IPS DF 6.9 (cell line): ENCODE measurements around the gene ABHD5.

Source experiments
- DNase-seq: peaks from one replicate; pipeline ENCODE4 v3.0.0-alpha.2; 2013; ENCODE audit warnings: low read depth, low spot score
- H3K27ac ChIP-seq: one replicate; pipeline ENCODE4 v1.5.1; 2013; ENCODE audit warnings: low read length, control low read depth
- H3K27me3 ChIP-seq: 2 replicates; pipeline ENCODE4 v1.6.1; 2013; ENCODE audit warnings: mild to moderate bottlenecking, low read length; ENCODE audit not compliant: control insufficient read depth, insufficient read depth
- H3K36me3 ChIP-seq: 2 replicates; pipeline ENCODE4 v1.6.1; 2013; ENCODE audit warnings: low read length; ENCODE audit not compliant: control insufficient read depth, insufficient read depth
- H3K4me1 ChIP-seq: 2 replicates; pipeline ENCODE4 v1.6.1; 2013; ENCODE audit warnings: low read length; ENCODE audit not compliant: control insufficient read depth, insufficient read depth
- H3K4me3 ChIP-seq: 2 replicates; pipeline ENCODE4 v1.5.1; 2013; ENCODE audit warnings: mild to moderate bottlenecking, low read length
- H3K9me3 ChIP-seq: 2 replicates; pipeline ENCODE4 v1.6.1; 2013; ENCODE audit warnings: low read length, inconsistent platforms; ENCODE audit not compliant: control insufficient read depth, insufficient read depth
- WGBS: extraction: QIAGEN DNeasy Blood & Tissue Kit; methylation state at CpG from one replicate; pipeline ENCODE4 v1.1.7; 2013; ENCODE audit warnings: mixed read lengths, missing lambda C conversion rate; ENCODE audit not compliant: insufficient read length, insufficient coverage; 5-methylcytosine and 5-hydroxymethylcytosine counted together

Gene ABHD5

GRCh38 chr3:43692971-43693370, 2.2 kb downstream of the ABHD5 start:
- WGBS = no CpG with 5 or more reads among the region's 2 CpGs
- no peak overlapping the region for H3K4me3 ChIP-seq
- no peaks in the 10 kb centered on the region for H3K36me3 ChIP-seq
- H3K27me3 ChIP-seq = no peaks in the 10 kb centered on the region; the same call in 1 of the 2 replicates
- peaks cover 2% of the 10 kb centered on the region; the same call in 1 of the 2 replicates for H3K4me1 ChIP-seq
- no peak overlapping the region for H3K27ac ChIP-seq
- no peaks in the 10 kb centered on the region for H3K9me3 ChIP-seq
- DNase-seq = no peak

- WGBS = no CpG with 5 or more reads among the region's 1 CpG
- Histone ChIP-seq H3K4me3 (no peak overlapping the region), H3K36me3 (no peaks in the 10 kb centered on the region), H3K9me3 (no peaks in the 10 kb centered on the region), H3K27me3 (no peaks in the 10 kb centered on the region; the same call in 1 of the 2 replicates), H3K4me1 (peaks cover 2% of the 10 kb centered on the region; the same call in 1 of the 2 replicates), H3K27ac (no peak overlapping the region)
- DNase-seq = no peak
Observed at GRCh38 chr3:43693594-43693993, 2.9 kb downstream of the ABHD5 start.

- H3K27me3 ChIP-seq = no peaks in the 10 kb centered on the region
- DNase-seq = no peak
- no peaks in the 10 kb centered on the region for H3K9me3 ChIP-seq
- H3K4me1 ChIP-seq = peaks cover 2% of the 10 kb centered on the region; the same call in 1 of the 2 replicates
- no peak overlapping the region for H3K4me3 ChIP-seq
- H3K27ac ChIP-seq = no peak overlapping the region
- no peaks in the 10 kb centered on the region for H3K36me3 ChIP-seq
- WGBS = 100% methylated on average over 1 of the region's 2 CpGs
Observed at GRCh38 chr3:43695443-43695842, 4.7 kb downstream of the ABHD5 start.

GRCh38 chr3:43695863-43696262, 5.1 kb downstream of the ABHD5 start:
- Histone ChIP-seq H3K27ac (no peak overlapping the region), H3K9me3 (no peaks in the 10 kb centered on the region), H3K4me1 (peaks cover 2% of the 10 kb centered on the region; the same call in 1 of the 2 replicates)

GRCh38 chr3:43696441-43696840, 5.7 kb downstream of the ABHD5 start:
- 100% methylated on average over 1 of the region's 1 CpG for WGBS
- Histone ChIP-seq H3K4me1 (peaks cover 2% of the 10 kb centered on the region; the same call in 1 of the 2 replicates), H3K4me3 (no peak overlapping the region), H3K27me3 (no peaks in the 10 kb centered on the region), H3K9me3 (no peaks in the 10 kb centered on the region), H3K27ac (no peak overlapping the region), H3K36me3 (no peaks in the 10 kb centered on the region)
- no peak for DNase-seq

More at GRCh38 chr3:43695863-43696262, 5.1 kb downstream of the ABHD5 start:
- no peak overlapping the region for H3K4me3 ChIP-seq
- DNase-seq = no peak
- no peaks in the 10 kb centered on the region for H3K27me3 ChIP-seq
- no peaks in the 10 kb centered on the region for H3K36me3 ChIP-seq

- no peak for DNase-seq
Observed at GRCh38 chr3:43696881-43697280, 6.1 kb downstream of the ABHD5 start.

GRCh38 chr3:43699864-43700263, 9.1 kb downstream of the ABHD5 start:
- Histone ChIP-seq H3K4me3 (no peak overlapping the region), H3K4me1 (no peaks in the 10 kb centered on the region), H3K9me3 (no peaks in the 10 kb centered on the region), H3K36me3 (peaks cover 2% of the 10 kb centered on the region; the same call in 1 of the 2 replicates), H3K27me3 (no peaks in the 10 kb centered on the region), H3K27ac (no peak overlapping the region)
- WGBS = no CpG with 5 or more reads among the region's 1 CpG
- peak; percentile 7 for DNase-seq

More at GRCh38 chr3:43696881-43697280, 6.1 kb downstream of the ABHD5 start:
- Histone ChIP-seq H3K27ac (no peak overlapping the region), H3K9me3 (no peaks in the 10 kb centered on the region), H3K27me3 (no peaks in the 10 kb centered on the region), H3K4me1 (peaks cover 2% of the 10 kb centered on the region; the same call in 1 of the 2 replicates), H3K36me3 (no peaks in the 10 kb centered on the region), H3K4me3 (no peak overlapping the region)
- WGBS = no CpG with 5 or more reads among the region's 1 CpG

- Histone ChIP-seq H3K9me3 (no peaks in the 10 kb centered on the region), H3K27ac (no peak overlapping the region), H3K4me1 (no peaks in the 10 kb centered on the region), H3K27me3 (no peaks in the 10 kb centered on the region), H3K4me3 (no peak overlapping the region), H3K36me3 (peaks cover 2% of the 10 kb centered on the region; the same call in 1 of the 2 replicates)
- DNase-seq = no peak
Observed at GRCh38 chr3:43704697-43705096, 14.0 kb downstream of the ABHD5 start.

GRCh38 chr3:43706342-43706741, 15.6 kb downstream of the ABHD5 start:
- DNase-seq = no peak
- H3K36me3 ChIP-seq = peaks cover 2% of the 10 kb centered on the region; the same call in 1 of the 2 replicates
- no peak overlapping the region for H3K4me3 ChIP-seq
- H3K27ac ChIP-seq = no peak overlapping the region
- no CpG with 5 or more reads among the region's 7 CpGs for WGBS
- H3K9me3 ChIP-seq = no peaks in the 10 kb centered on the region
- no peaks in the 10 kb centered on the region for H3K27me3 ChIP-seq
- H3K4me1 ChIP-seq = no peaks in the 10 kb centered on the region

GRCh38 chr3:43707266-43707665, 16.5 kb downstream of the ABHD5 start:
- no CpG with 5 or more reads among the region's 2 CpGs for whole genome bisulfite sequencing
- Histone ChIP-seq H3K27me3 (no peaks in the 10 kb centered on the region), H3K36me3 (peaks cover 2% of the 10 kb centered on the region; the same call in 1 of the 2 replicates), H3K4me3 (no peak overlapping the region), H3K9me3 (no peaks in the 10 kb centered on the region), H3K27ac (no peak overlapping the region), H3K4me1 (no peaks in the 10 kb centered on the region)
- no peak for DNase-seq

- no peak overlapping the region for H3K27ac ChIP-seq
- no peaks in the 10 kb centered on the region for H3K9me3 ChIP-seq
- no peak overlapping the region for H3K4me3 ChIP-seq
- H3K27me3 ChIP-seq = no peaks in the 10 kb centered on the region
- H3K4me1 ChIP-seq = no peaks in the 10 kb centered on the region
- H3K36me3 ChIP-seq = no peaks in the 10 kb centered on the region
- no peak for DNase-seq
Observed at GRCh38 chr3:43707998-43708397, 17.3 kb downstream of the ABHD5 start.
